Measurements from ENCODE around the gene LIPT1. TPM values are rescaled to one million over a fixed set of nuclear protein-coding genes. Genes with fewer than 3 reads are reported as not detected.
"Not testable (repeated sequence)": the region's sequence is repeated elsewhere in the genome, so short reads cannot be mapped to it uniquely, and the experiment has no call there.

The LIPT1 gene
- total RNA-seq, 1 experiment from 2014 or later, result 10.3 TPM

GRCh38 chr2:99188357-99188756 is 33.6 kb downstream of the LIPT1 start:
- no TSS peak for BruUV-seq (replicated peaks)
- TF ChIP-seq CTCF (conservative IDR thresholded peaks at IDR 0.05) (no peak), EZH2 (IDR thresholded peaks at IDR 0.05; ENCODE audit: low read depth) (no peak)
- Histone ChIP-seq H3K4me2 (no peak overlapping the region), H2AFZ (no peak overlapping the region), H3K4me1 (replicated peaks; ENCODE audit: insufficient read depth) (peaks cover 8% of the 10 kb centered on the region), H3K9me2 (ENCODE audit: insufficient read depth) (no peaks in the 10 kb centered on the region), H3K27me3 (ENCODE audit: insufficient read depth, low read depth) (no peaks in the 10 kb centered on the region), H3K79me2 (ENCODE audit: low read depth) (peaks cover 49% of the 10 kb centered on the region), H3K36me3 (ENCODE audit: low read depth) (peaks cover 32% of the 10 kb centered on the region), H3K27ac (no peak overlapping the region), H3K4me3 (no peak overlapping the region), H4K20me1 (ENCODE audit: insufficient read depth) (peaks cover 36% of the 10 kb centered on the region), H3K9me3 (ENCODE audit: insufficient read depth, low read depth) (no peaks in the 10 kb centered on the region), H3F3A (ENCODE audit: insufficient read depth, low read depth) (no peaks in the 10 kb centered on the region; the same call in 1 of the 2 replicates)
- POLR2A ChIA-PET (ENCODE audit: unreplicated experiment), result no interaction called here
- CTCF ChIA-PET, result no interaction called here
- DNase-seq, result no peak
- intact Hi-C loops (cut with micrococcal nuclease; ENCODE audit: unreplicated experiment), result no loop called here

DNA sequence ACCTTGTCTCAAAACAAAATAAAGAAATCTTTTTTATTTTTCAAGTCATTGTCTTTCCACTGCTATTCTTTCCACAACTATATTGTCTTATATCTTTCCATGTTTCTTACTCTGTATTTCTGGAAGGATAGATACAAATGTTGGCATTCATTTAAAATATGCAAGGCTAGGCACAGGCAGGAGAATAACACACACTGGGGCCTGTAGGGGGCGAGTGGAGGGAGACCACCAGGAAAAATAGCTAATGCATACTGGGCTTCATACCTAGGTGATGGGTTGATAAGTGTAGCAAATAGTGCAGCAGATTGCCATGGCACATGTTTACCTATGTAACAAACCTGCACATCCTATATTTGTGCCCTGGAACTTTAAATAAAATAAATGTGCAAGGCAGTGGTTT is 35.8 kb downstream of the LIPT1 start:
- BruUV-seq (replicated peaks), result no TSS peak
- TF ChIP-seq EZH2 (IDR thresholded peaks at IDR 0.05; ENCODE audit: low read depth) (no peak), CTCF (conservative IDR thresholded peaks at IDR 0.05) (no peak; the same call in 1 of the 2 replicates)
- no peaks in the 10 kb centered on the region for H3K27me3 ChIP-seq (ENCODE audit: insufficient read depth, low read depth)
- H3K79me2 ChIP-seq (ENCODE audit: low read depth), result peaks cover 27% of the 10 kb centered on the region
- H2AFZ ChIP-seq, result no peak overlapping the region
- H4K20me1 ChIP-seq (ENCODE audit: insufficient read depth), result peaks cover 30% of the 10 kb centered on the region
- H3K4me3 ChIP-seq, result no peak overlapping the region
- intact Hi-C loops (cut with micrococcal nuclease; ENCODE audit: unreplicated experiment), result no loop called here
- H3K27ac ChIP-seq, result no peak overlapping the region
- H3K4me2 ChIP-seq, result no peak overlapping the region
- DNase-seq, result no peak
- no peaks in the 10 kb centered on the region for H3K4me1 ChIP-seq (replicated peaks; ENCODE audit: insufficient read depth)
- no peaks in the 10 kb centered on the region; the same call in 1 of the 2 replicates for H3F3A ChIP-seq (ENCODE audit: insufficient read depth, low read depth)
- CTCF ChIA-PET, result no interaction called here
- H3K36me3 ChIP-seq (ENCODE audit: low read depth), result peaks cover 48% of the 10 kb centered on the region
- no peaks in the 10 kb centered on the region for H3K9me3 ChIP-seq (ENCODE audit: insufficient read depth, low read depth)
- POLR2A ChIA-PET (ENCODE audit: unreplicated experiment), result no interaction called here
- no peaks in the 10 kb centered on the region for H3K9me2 ChIP-seq (ENCODE audit: insufficient read depth)

DNA sequence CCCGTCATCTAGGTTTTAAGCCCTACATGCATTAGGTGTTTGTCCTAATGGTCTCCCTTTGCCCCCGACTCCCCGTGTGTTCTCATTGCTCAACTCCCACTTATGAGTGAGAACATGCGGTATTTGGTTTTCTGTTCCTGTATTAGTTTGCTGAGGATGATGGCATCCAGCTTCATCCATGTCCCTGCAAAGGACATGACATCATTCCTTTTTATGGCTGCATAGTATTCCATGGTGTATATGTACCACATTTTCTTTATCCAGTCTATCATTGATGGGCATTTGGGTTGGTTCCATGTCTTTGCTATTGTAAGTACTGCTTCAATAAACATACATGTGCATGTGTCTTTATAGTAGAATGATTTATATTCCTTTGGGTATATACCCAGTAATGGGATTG is 37.6 kb downstream of the LIPT1 start:
- H3K36me3 ChIP-seq (ENCODE audit: low read depth), result peaks cover 51% of the 10 kb centered on the region
- H3K4me1 ChIP-seq (replicated peaks; ENCODE audit: insufficient read depth); H3K4me2 ChIP-seq; H3K27me3 ChIP-seq (ENCODE audit: insufficient read depth, low read depth); H3K4me3 ChIP-seq; BruUV-seq (replicated peaks); DNase-seq; H3K9me3 ChIP-seq (ENCODE audit: insufficient read depth, low read depth); H3K9me2 ChIP-seq (ENCODE audit: insufficient read depth); intact Hi-C loops (cut with micrococcal nuclease; ENCODE audit: unreplicated experiment); H3F3A ChIP-seq (ENCODE audit: insufficient read depth, low read depth); CTCF ChIA-PET; H2AFZ ChIP-seq; H3K27ac ChIP-seq; POLR2A ChIA-PET (ENCODE audit: unreplicated experiment): not testable (repeated sequence)
- peaks cover 23% of the 10 kb centered on the region for H4K20me1 ChIP-seq (ENCODE audit: insufficient read depth)
- 0 out of 2 replicates have a peak, but pooled peaks cover 11% of the 10 kb centered on the region for H3K79me2 ChIP-seq (ENCODE audit: low read depth)

Measured in PC-9 (cell line).